Ishikawa (cell line): ENCODE results near the gene BANP.

Experiments used
- CEBPB ChIP-seq: IDR thresholded peaks from 2 replicates; pipeline ENCODE4 v1.6.1; 2012
- CREB1 ChIP-seq: IDR thresholded peaks from 2 replicates; pipeline ENCODE4 v1.6.1; 2012; ENCODE audit warnings: low read depth
- EGR1 ChIP-seq: IDR thresholded peaks from 2 replicates; pipeline ENCODE4 v1.6.1; 2012
- EP300 ChIP-seq: IDR thresholded peaks from 2 replicates; pipeline ENCODE4 v1.6.1; 2012; ENCODE audit warnings: borderline replicate concordance
- FOXM1 ChIP-seq: IDR thresholded peaks from 2 replicates; pipeline ENCODE4 v1.6.1; 2012; ENCODE audit warnings: low read depth, borderline replicate concordance
- NFIC ChIP-seq: IDR thresholded peaks from 2 replicates; pipeline ENCODE4 v1.6.1; 2012
- RAD21 ChIP-seq: IDR thresholded peaks from 2 replicates; pipeline ENCODE4 v1.6.1; 2012; ENCODE audit warnings: low read depth
- TAF1 ChIP-seq: IDR thresholded peaks from 2 replicates; pipeline ENCODE4 v1.6.1; 2012; ENCODE audit warnings: low read depth, mild to moderate bottlenecking
- TCF12 ChIP-seq: IDR thresholded peaks from 2 replicates; pipeline ENCODE4 v1.6.1; 2012; ENCODE audit warnings: low read depth
- TEAD4 ChIP-seq: IDR thresholded peaks from 2 replicates; pipeline ENCODE4 v1.6.1; 2012
- YY1 ChIP-seq: IDR thresholded peaks from 2 replicates; pipeline ENCODE4 v1.6.1; 2012; ENCODE audit warnings: low read depth
- ZBTB7A ChIP-seq: IDR thresholded peaks from 2 replicates; pipeline ENCODE4 v1.6.1; 2012; ENCODE audit warnings: low read depth
- TF ChIP-seq, protein P1 (sequence below): IDR thresholded peaks from 2 replicates; pipeline ENCODE4 v1.6.1; 2012; ENCODE audit warnings: low read depth, mild to moderate bottlenecking
- TF ChIP-seq, protein P2 (sequence below): IDR thresholded peaks from 2 replicates; pipeline ENCODE4 v1.6.1; 2012
- TF ChIP-seq, protein P3 (sequence below): IDR thresholded peaks from 2 replicates; pipeline ENCODE4 v1.6.1; 2012

BANP gene

DNA sequence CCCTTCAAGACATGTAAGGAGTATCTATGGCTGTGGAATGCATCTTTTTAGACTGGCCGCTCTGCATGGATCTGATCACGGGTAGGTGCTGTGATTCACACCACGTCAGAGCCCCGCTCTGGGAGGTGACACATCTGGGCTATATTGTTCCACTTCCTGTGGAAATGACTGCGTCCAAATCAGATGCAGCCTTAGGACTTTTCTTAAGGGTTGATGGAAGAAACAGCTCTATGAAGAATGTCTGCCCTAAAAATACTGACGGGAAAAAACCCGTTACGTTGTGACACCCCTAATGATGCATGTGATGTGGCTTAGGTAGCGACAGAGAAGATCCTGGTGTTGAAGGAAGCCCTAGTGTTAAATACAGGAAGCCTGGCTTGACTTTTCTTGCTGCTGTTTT lies 12.2 kb downstream of the BANP start:
- TF ChIP-seq RAD21 (no peak), EGR1 (no peak), NFIC (no peak), YY1 (no peak), ZBTB7A (no peak), CREB1 (no peak), EP300 (no peak), CEBPB (no peak), TEAD4 (no peak), FOXM1 (no peak), TAF1 (no peak), TCF12 (no peak)
- TF ChIP-seq, protein P1, sequence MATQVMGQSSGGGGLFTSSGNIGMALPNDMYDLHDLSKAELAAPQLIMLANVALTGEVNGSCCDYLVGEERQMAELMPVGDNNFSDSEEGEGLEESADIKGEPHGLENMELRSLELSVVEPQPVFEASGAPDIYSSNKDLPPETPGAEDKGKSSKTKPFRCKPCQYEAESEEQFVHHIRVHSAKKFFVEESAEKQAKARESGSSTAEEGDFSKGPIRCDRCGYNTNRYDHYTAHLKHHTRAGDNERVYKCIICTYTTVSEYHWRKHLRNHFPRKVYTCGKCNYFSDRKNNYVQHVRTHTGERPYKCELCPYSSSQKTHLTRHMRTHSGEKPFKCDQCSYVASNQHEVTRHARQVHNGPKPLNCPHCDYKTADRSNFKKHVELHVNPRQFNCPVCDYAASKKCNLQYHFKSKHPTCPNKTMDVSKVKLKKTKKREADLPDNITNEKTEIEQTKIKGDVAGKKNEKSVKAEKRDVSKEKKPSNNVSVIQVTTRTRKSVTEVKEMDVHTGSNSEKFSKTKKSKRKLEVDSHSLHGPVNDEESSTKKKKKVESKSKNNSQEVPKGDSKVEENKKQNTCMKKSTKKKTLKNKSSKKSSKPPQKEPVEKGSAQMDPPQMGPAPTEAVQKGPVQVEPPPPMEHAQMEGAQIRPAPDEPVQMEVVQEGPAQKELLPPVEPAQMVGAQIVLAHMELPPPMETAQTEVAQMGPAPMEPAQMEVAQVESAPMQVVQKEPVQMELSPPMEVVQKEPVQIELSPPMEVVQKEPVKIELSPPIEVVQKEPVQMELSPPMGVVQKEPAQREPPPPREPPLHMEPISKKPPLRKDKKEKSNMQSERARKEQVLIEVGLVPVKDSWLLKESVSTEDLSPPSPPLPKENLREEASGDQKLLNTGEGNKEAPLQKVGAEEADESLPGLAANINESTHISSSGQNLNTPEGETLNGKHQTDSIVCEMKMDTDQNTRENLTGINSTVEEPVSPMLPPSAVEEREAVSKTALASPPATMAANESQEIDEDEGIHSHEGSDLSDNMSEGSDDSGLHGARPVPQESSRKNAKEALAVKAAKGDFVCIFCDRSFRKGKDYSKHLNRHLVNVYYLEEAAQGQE, result no peak
- TF ChIP-seq, protein P2, sequence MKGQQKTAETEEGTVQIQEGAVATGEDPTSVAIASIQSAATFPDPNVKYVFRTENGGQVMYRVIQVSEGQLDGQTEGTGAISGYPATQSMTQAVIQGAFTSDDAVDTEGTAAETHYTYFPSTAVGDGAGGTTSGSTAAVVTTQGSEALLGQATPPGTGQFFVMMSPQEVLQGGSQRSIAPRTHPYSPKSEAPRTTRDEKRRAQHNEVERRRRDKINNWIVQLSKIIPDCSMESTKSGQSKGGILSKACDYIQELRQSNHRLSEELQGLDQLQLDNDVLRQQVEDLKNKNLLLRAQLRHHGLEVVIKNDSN, result no peak
- TF ChIP-seq, protein P3, sequence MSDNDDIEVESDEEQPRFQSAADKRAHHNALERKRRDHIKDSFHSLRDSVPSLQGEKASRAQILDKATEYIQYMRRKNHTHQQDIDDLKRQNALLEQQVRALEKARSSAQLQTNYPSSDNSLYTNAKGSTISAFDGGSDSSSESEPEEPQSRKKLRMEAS, result no peak

DNA sequence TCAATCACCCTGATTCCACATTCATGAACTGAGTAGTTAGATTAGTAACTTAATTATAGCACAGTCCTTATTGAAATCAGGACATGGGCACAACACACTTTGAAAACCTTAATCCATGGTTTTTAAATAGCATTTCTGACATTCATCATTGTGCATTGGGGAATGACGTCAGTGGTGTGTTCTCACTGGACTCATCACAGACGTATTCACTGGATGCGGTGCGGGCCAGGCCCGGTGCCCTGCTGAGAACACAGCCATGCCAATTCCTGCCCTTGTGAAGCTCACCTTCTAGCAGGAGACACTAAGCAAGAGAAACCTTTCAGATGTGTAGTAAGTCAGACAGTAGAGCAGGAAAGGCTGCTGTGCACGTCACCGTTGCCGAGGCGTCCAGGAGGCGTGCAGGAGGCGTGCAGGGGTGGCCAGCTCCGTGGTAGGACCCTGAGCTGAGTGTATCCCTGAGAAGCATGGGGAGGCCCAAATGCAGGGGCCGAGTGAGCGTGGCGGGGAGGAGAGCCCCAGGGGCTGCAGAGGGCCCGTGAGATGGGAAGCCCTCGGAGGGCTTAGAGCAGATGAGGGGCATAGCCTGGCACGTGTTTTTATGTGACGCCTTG lies 12.9 kb downstream of the BANP start:
- TF ChIP-seq NFIC (no peak), TAF1 (no peak), FOXM1 (no peak), EGR1 (no peak), TEAD4 (no peak), TCF12 (no peak), EP300 (no peak), CEBPB (no peak), YY1 (no peak), RAD21 (no peak), CREB1 (no peak), ZBTB7A (no peak)
- TF ChIP-seq, protein P3, result no peak
- TF ChIP-seq, protein P1, result no peak
- TF ChIP-seq, protein P2, result no peak

DNA sequence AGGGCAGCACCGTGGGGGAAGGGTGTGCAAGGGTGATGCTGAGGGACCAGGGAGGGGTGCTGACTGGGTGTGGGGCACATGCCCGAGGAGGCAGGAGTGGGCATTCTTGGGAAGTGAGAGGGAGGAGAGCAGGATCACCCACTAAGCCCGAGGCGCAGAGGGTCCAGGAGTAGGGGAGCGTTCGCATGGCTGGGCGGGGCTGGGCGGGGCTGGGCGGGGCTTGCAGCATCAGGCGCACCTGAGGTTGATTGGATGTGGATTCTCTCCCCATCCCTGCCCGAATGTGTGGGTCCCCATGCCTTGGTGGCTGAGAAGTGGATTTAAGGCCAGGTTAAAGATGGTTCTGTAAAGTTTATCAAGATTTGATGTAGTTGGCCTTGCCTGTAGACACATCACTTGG lies 14.2 kb downstream of the BANP start:
- TF ChIP-seq EP300, result no peak
- no peak for TF ChIP-seq RAD21
- TF ChIP-seq, protein P2, result no peak
- no peak for TF ChIP-seq TEAD4
- TF ChIP-seq, protein P3, result no peak
- TF ChIP-seq, protein P1, result no peak

DNA sequence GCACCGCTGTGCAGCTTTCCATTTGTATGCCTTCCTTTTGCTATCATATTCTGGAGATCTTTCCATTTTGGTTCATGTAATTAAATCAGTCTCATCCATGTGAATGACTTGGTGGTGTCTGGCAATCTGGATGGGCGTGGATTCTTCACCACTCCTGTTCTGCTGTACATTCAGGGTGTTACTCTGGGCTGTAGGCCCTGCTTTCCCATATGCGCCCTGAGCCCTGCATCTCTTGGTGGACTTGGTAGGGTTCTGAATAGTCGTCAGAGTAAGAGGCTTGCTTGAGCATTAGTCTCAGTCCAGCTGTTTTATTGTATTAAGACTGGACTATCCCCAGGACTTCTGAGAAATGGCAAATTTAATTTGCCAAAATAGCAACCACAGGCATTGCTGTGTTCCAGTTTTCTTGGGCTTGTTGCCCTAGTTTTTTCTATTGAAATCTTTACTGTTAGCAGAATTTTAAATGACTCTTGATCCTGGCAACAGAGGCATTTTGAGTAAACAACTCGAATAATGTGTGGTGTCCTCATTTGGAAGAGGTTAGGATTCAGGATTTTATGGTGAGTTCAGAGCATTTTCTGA lies 14.9 kb downstream of the BANP start:
- no peak for TF ChIP-seq CREB1
- no peak for TF ChIP-seq TCF12
- no peak for TF ChIP-seq EGR1
- no peak for TF ChIP-seq ZBTB7A
- TF ChIP-seq, protein P1, result no peak
- TF ChIP-seq FOXM1, result no peak
- no peak for TF ChIP-seq RAD21
- no peak for TF ChIP-seq CEBPB
- no peak for TF ChIP-seq TAF1
- no peak for TF ChIP-seq EP300
- TF ChIP-seq, protein P3, result no peak
- no peak for TF ChIP-seq NFIC
- no peak for TF ChIP-seq TEAD4
- TF ChIP-seq, protein P2, result no peak
- TF ChIP-seq YY1, result no peak
